HEK293 (cell line): ENCODE results near the gene NDUFA8.
A peak's percentile ranks its signal among the peaks of the same experiment; 100 is the strongest.

Experiments
- CTCF ChIA-PET: fragments of 350-600 bp; formaldehyde crosslinking; extraction: SDS; loops from one replicate; lab custom pipeline; 2021; ENCODE audit warnings: antibody characterized with exemption; lab: Yijun Ruan, JAX
- POLR2A ChIA-PET: fragments of 300-600 bp; formaldehyde crosslinking; extraction: SDS; loops from one replicate; lab custom pipeline; 2020; ENCODE audit warnings: antibody characterized with exemption, inconsistent platforms; lab: Yijun Ruan, JAX
- H3K27ac ChIP-seq: fragments of 200-500 bp; sonication (Bioruptor generic); 2 replicates; pipeline ENCODE4 v1.5.1; 2014; ENCODE audit warnings: low read depth, low read length, control low read depth, inconsistent platforms; ENCODE audit errors: extremely low read depth
- H3K36me3 ChIP-seq, 2 experiments: fragments of 200-500 bp in 1 of 2; sonication (Bioruptor generic) in 1 of 2; 1 replicate in 1 of 2; 2 replicates in 1 of 2; pipeline ENCODE4 v1.5.1; 2014 to 2017; ENCODE audit warnings: inconsistent platforms in 2 of 2, low read length in 2 of 2; ENCODE audit not compliant: control insufficient read depth in 2 of 2, insufficient read depth in 1 of 2
- H3K4me1 ChIP-seq: fragments of 200-500 bp; sonication (Bioruptor generic); 2 replicates; pipeline ENCODE4 v1.5.1; 2014; ENCODE audit warnings: mild to moderate bottlenecking, low read length, inconsistent platforms; ENCODE audit not compliant: control insufficient read depth, insufficient read depth
- H3K4me3 ChIP-seq: 2 replicates; pipeline ENCODE4 v1.5.1; 2011; ENCODE audit warnings: low read depth, mild to moderate bottlenecking, control low read depth, low read length, moderate library complexity
- H3K9me3 ChIP-seq: fragments of 200-500 bp; sonication (Bioruptor generic); 2 replicates; pipeline ENCODE4 v1.5.1; 2014; ENCODE audit warnings: low read depth, low read length, inconsistent platforms; ENCODE audit not compliant: control insufficient read depth, insufficient read depth
- EGR2 ChIP-seq: fragments of 450-650 bp; formaldehyde crosslinking; IDR thresholded peaks from 2 replicates; pipeline ENCODE4 v1.5.1; 2016; ENCODE audit warnings: low read depth, missing biosample characterization, missing genetic modification characterization
- HOXD13 ChIP-seq: sonication (generic); formaldehyde crosslinking; IDR thresholded peaks from 2 replicates; pipeline ENCODE4 v1.8.0; 2022; ENCODE audit warnings: missing genetic modification reagents, borderline replicate concordance
- OVOL3 ChIP-seq: fragments of 450-650 bp; formaldehyde crosslinking; IDR thresholded peaks from 2 replicates; pipeline ENCODE4 v1.5.1; 2016; ENCODE audit warnings: missing biosample characterization, missing genetic modification characterization
- ZNF112 ChIP-seq: fragments of 450-650 bp; formaldehyde crosslinking; IDR thresholded peaks from 2 replicates; pipeline ENCODE4 v1.5.0; 2017; ENCODE audit warnings: missing biosample characterization, missing genetic modification characterization
- ZNF114 ChIP-seq: fragments of 450-650 bp; formaldehyde crosslinking; IDR thresholded peaks from 2 replicates; pipeline ENCODE4 v1.5.0; 2017; ENCODE audit warnings: missing biosample characterization, missing genetic modification characterization
- ZNF140 ChIP-seq: fragments of 450-650 bp; formaldehyde crosslinking; IDR thresholded peaks from 2 replicates; pipeline ENCODE4 v1.5.1; 2016; ENCODE audit warnings: missing biosample characterization, missing genetic modification characterization
- ZNF155 ChIP-seq: fragments of 450-650 bp; formaldehyde crosslinking; IDR thresholded peaks from 2 replicates; pipeline ENCODE4 v1.5.1; 2016; ENCODE audit warnings: missing biosample characterization, missing genetic modification characterization
- ZNF18 ChIP-seq: fragments of 450-650 bp; formaldehyde crosslinking; IDR thresholded peaks from 2 replicates; pipeline ENCODE4 v1.5.1; 2016; ENCODE audit warnings: missing biosample characterization, missing genetic modification characterization
- ZNF280C ChIP-seq: fragments of 450-650 bp; formaldehyde crosslinking; IDR thresholded peaks from 2 replicates; pipeline ENCODE4 v1.5.1; 2016; ENCODE audit warnings: missing biosample characterization, missing genetic modification characterization
- ZNF404 ChIP-seq: fragments of 450-650 bp; formaldehyde crosslinking; IDR thresholded peaks from 2 replicates; pipeline ENCODE4 v1.5.1; 2017; ENCODE audit warnings: missing biosample characterization, missing genetic modification characterization
- ZNF449 ChIP-seq: fragments of 450-650 bp; formaldehyde crosslinking; IDR thresholded peaks from 2 replicates; pipeline ENCODE4 v1.5.1; 2017; ENCODE audit warnings: missing biosample characterization, mild to moderate bottlenecking, missing genetic modification characterization, moderate library complexity
- ZNF48 ChIP-seq: fragments of 450-650 bp; formaldehyde crosslinking; IDR thresholded peaks from 2 replicates; pipeline ENCODE4 v1.5.1; 2016; ENCODE audit warnings: missing biosample characterization, missing genetic modification characterization
- ZNF510 ChIP-seq: fragments of 450-650 bp; formaldehyde crosslinking; IDR thresholded peaks from 2 replicates; pipeline ENCODE4 v1.5.1; 2018; ENCODE audit warnings: mild to moderate bottlenecking, missing genetic modification characterization, missing biosample characterization; ENCODE audit not compliant: insufficient replicate concordance
- ZNF560 ChIP-seq: fragments of 450-650 bp; formaldehyde crosslinking; IDR thresholded peaks from 2 replicates; pipeline ENCODE4 v1.5.1; 2017; ENCODE audit warnings: missing biosample characterization, missing genetic modification characterization, borderline replicate concordance
- ZNF596 ChIP-seq: fragments of 450-650 bp; IDR thresholded peaks from 2 replicates; pipeline ENCODE4 v1.5.0; 2018; ENCODE audit warnings: missing biosample characterization, mild to moderate bottlenecking, missing genetic modification characterization, moderate library complexity
- ZNF670 ChIP-seq: fragments of 450-650 bp; formaldehyde crosslinking; IDR thresholded peaks from 2 replicates; pipeline ENCODE4 v1.5.1; 2016; ENCODE audit warnings: missing biosample characterization, missing genetic modification characterization, low read depth
- ZNF76 ChIP-seq: fragments of 450-650 bp; formaldehyde crosslinking; IDR thresholded peaks from 2 replicates; pipeline ENCODE4; 2016; ENCODE audit warnings: low read depth, missing biosample characterization, missing genetic modification characterization, borderline replicate concordance
- ZNF777 ChIP-seq: fragments of 450-650 bp; formaldehyde crosslinking; IDR thresholded peaks from 2 replicates; pipeline ENCODE4 v1.5.1; 2017; ENCODE audit warnings: missing biosample characterization, missing genetic modification characterization, borderline replicate concordance
- ZNF843 ChIP-seq: fragments of 450-650 bp; formaldehyde crosslinking; IDR thresholded peaks from 2 replicates; pipeline ENCODE4 v1.5.1; 2016; ENCODE audit warnings: missing biosample characterization, missing genetic modification characterization
- ZSCAN23 ChIP-seq: fragments of 450-650 bp; formaldehyde crosslinking; IDR thresholded peaks from 2 replicates; pipeline ENCODE4 v1.5.1; 2016; ENCODE audit warnings: missing biosample characterization, missing genetic modification characterization
- ZSCAN30 ChIP-seq: fragments of 450-650 bp; IDR thresholded peaks from 2 replicates; pipeline ENCODE4 v1.5.1; 2018; ENCODE audit warnings: missing biosample characterization, mild to moderate bottlenecking, missing genetic modification characterization, moderate library complexity

NDUFA8 gene

GRCh38 chr9:122184551-122184950 is 25.0 kb upstream of the NDUFA8 start:
- ChIA-PET CTCF (interaction anchor here (0.6 kb wide), 2 partner anchors 125 to 166 kb away, joined by 4 to 7 read pairs; no protein-coding TSS in a partner anchor), POLR2A (interaction anchor here (0.8 kb wide), 1 partner anchor 482 kb away, joined by 3 read pairs; no protein-coding TSS in a partner anchor)
- H3K36me3 ChIP-seq, result no peaks in the 10 kb centered on the region
- H3K4me1 ChIP-seq, result no peaks in the 10 kb centered on the region
- TF ChIP-seq ZNF510 (tag by site-specific recombination), result no peak
- TF ChIP-seq ZNF112 (tag by site-specific recombination), result no peak
- TF ChIP-seq OVOL3 (tag by site-specific recombination), result no peak
- TF ChIP-seq ZNF560 (tag by site-specific recombination), result no peak
- no peak for TF ChIP-seq ZNF140 (tag by site-specific recombination)
- TF ChIP-seq EGR2 (tag by site-specific recombination), result no peak
- TF ChIP-seq ZSCAN23 (tag by site-specific recombination), result no peak
- no peak for TF ChIP-seq ZNF670
- TF ChIP-seq ZNF48, result no peak
- no peak for TF ChIP-seq ZNF114 (tag by site-specific recombination)
- TF ChIP-seq ZNF777 (tag by site-specific recombination), result no peak
- no peak for TF ChIP-seq ZNF404 (tag by site-specific recombination)
- no peak for TF ChIP-seq ZNF155 (tag by site-specific recombination)
- no peak for TF ChIP-seq ZSCAN30
- TF ChIP-seq ZNF18 (tag by site-specific recombination), result no peak
- TF ChIP-seq ZNF843, result no peak
- H3K27ac ChIP-seq, result no peak overlapping the region
- H3K9me3 ChIP-seq, result no peaks in the 10 kb centered on the region
- no peak overlapping the region for H3K4me3 ChIP-seq

GRCh38 chr9:122183501-122183900 is 23.9 kb upstream of the NDUFA8 start:
- H3K4me1 ChIP-seq, result no peaks in the 10 kb centered on the region
- TF ChIP-seq ZSCAN30 (no peak), HOXD13 (no peak), ZNF76 (tag by site-specific recombination) (no peak)
- POLR2A ChIA-PET, result no interaction called here
- no peaks in the 10 kb centered on the region for H3K36me3 ChIP-seq
- no peaks in the 10 kb centered on the region for H3K9me3 ChIP-seq
- no peak overlapping the region for H3K27ac ChIP-seq
- CTCF ChIA-PET, result interaction anchor here (1.4 kb wide), 1 partner anchor 82 kb away, joined by 9 read pairs; no protein-coding TSS in a partner anchor
- H3K4me3 ChIP-seq, result no peak overlapping the region

- TF ChIP-seq ZNF280C (tag by site-specific recombination), result no peak
- TF ChIP-seq ZNF449 (tag by site-specific recombination), result peak; percentile 82
- no peak for TF ChIP-seq ZNF596 (tag by site-specific recombination)
- Histone ChIP-seq H3K27ac (no peak overlapping the region), H3K4me1 (no peaks in the 10 kb centered on the region), H3K4me3 (no peak overlapping the region), H3K36me3 (no peaks in the 10 kb centered on the region), H3K9me3 (no peaks in the 10 kb centered on the region)
- POLR2A ChIA-PET, result interaction anchor here (0.5 to 2.6 kb wide), 3 partner anchors 16 to 84 kb away, joined by 3 to 10 read pairs (median 4); partner anchors contain the start of genes MORN5, MRRF, NDUFA8 and RBM18
- CTCF ChIA-PET, result interaction anchor here (0.8 to 1.3 kb wide), 2 partner anchors 170 to 634 kb away, joined by 4 to 8 read pairs; no protein-coding TSS in a partner anchor
Measured at GRCh38 chr9:122180633-122181032, 21.1 kb upstream of the NDUFA8 start.
